Small intestine (tissue), 7 donors: Measurements from ENCODE around the gene PRKD2. TPM values are rescaled to one million over a fixed set of nuclear protein-coding genes. Genes with fewer than 3 reads are reported as not detected.

Source experiments
- DNase-seq, 2 donors: peaks; one replicate each; pipeline versions ENCODE4 v3.0.0 to v3.0.0-alpha.2; 2013
- FAIRE-seq: peaks from 2 replicates; lab custom pipeline; 2012; peaks lifted over from hg19 to GRCh38; lab: Jason Lieb, UNC
- H3K27ac ChIP-seq, 3 donors: one replicate each; pipeline ENCODE4 v1.5.1; 2013; ENCODE audit warnings: low read length in 2 of 3, mild to moderate bottlenecking in 2 of 3, control low read depth in 1 of 3, inconsistent platforms in 1 of 3, low read depth in 1 of 3, moderate library complexity in 1 of 3
- H3K27me3 ChIP-seq, 3 donors: one replicate each; pipeline ENCODE4 v1.6.1; 2013; ENCODE audit warnings: low read length in 3 of 3, inconsistent platforms in 1 of 3; ENCODE audit not compliant: control insufficient read depth in 3 of 3, insufficient read depth in 3 of 3
- H3K36me3 ChIP-seq, 3 donors: one replicate each; pipeline ENCODE4 v1.6.1; 2013; ENCODE audit warnings: low read length in 3 of 3, inconsistent platforms in 1 of 3, low read depth in 1 of 3, mild to moderate bottlenecking in 1 of 3, moderate library complexity in 1 of 3; ENCODE audit not compliant: control insufficient read depth in 3 of 3, insufficient read depth in 2 of 3
- H3K4me1 ChIP-seq, 3 donors: one replicate each; pipeline ENCODE4 v1.6.1; 2013; ENCODE audit warnings: low read length in 2 of 3, inconsistent platforms in 1 of 3, low read depth in 1 of 3, mild to moderate bottlenecking in 1 of 3, moderate library complexity in 1 of 3; ENCODE audit not compliant: control insufficient read depth in 3 of 3, insufficient read depth in 2 of 3
- H3K4me3 ChIP-seq, 3 donors: one replicate each; pipeline ENCODE4 v1.5.1; 2013; ENCODE audit warnings: low read length in 3 of 3, control low read depth in 1 of 3, inconsistent platforms in 1 of 3, low read depth in 1 of 3, mild to moderate bottlenecking in 1 of 3, moderate library complexity in 1 of 3
- H3K9me3 ChIP-seq, 2 donors: one replicate each; pipeline ENCODE4 v1.6.1; 2013; ENCODE audit warnings: low read depth in 1 of 2, low read length in 1 of 2; ENCODE audit not compliant: control insufficient read depth in 2 of 2, insufficient read depth in 1 of 2
- WGBS, 3 donors: extraction: QIAGEN DNeasy Blood & Tissue Kit; methylation state at CpG; one replicate each; pipeline ENCODE4 v1.1.7; 2013; 5-methylcytosine and 5-hydroxymethylcytosine counted together
- polyA plus RNA-seq, 4 donors: library from polyadenylated mRNA; stranded (reverse) in 3 of 4; unstranded in 1 of 4; fragments of 200-250 nt in 3 of 4; fragments of 120-200 nt in 1 of 4; gene quantifications; one replicate each; pipeline versions ENCODE4 v1.2.1 to v1.2.3, GENCODE V29; 2013
- donor health status: healthy with polysubstance abuse.
- donor health status: control.
- donor health status: control.
- donor health status: Bipolar disorder and iron deficiency.
- donor health status: healthy.

The PRKD2 gene
- polyA plus RNA-seq, 4 donors, result 30.7 to 87.4 (median 57.6) TPM

- no peak for FAIRE-seq
- H3K27ac ChIP-seq, result no peak overlapping the region
- WGBS, 3 donors, result 64 to 79% (median 67%) methylated on average over 14 of the region's 14 CpGs
- peaks cover 0 to 76% (median 6%) of the 10 kb centered on the region in 3 donors for H3K27me3 ChIP-seq
- no peak overlapping the region for H3K4me3 ChIP-seq
- H3K9me3 ChIP-seq, result no peaks in the 10 kb centered on the region
- peaks cover 0 to 22% (median 5%) of the 10 kb centered on the region in 3 donors for H3K4me1 ChIP-seq
- no peak for DNase-seq
- H3K36me3 ChIP-seq, result no peaks in the 10 kb centered on the region
Measured at GRCh38 chr19:46637224-46637623, 79.7 kb downstream of the PRKD2 start.

GRCh38 chr19:46635920-46636761, 80.8 kb downstream of the PRKD2 start, which contains the start of gene GNG8:
Gene GNG8 (minus strand): TSS chr19:46636202. CDS start chr19:46634682, 1,520 bp downstream.
- H3K9me3 ChIP-seq, result no peaks in the 10 kb centered on the region
- FAIRE-seq (no peak), DNase-seq (no peak)
- 10 to 29% (median 22%) methylated on average over 19 to 34 of the region's 34 CpGs for WGBS, 3 donors
- H3K36me3 ChIP-seq, result no peaks in the 10 kb centered on the region
- H3K4me3 ChIP-seq, result no peak within 1 kb of the TSS
- H3K27me3 ChIP-seq, result peaks cover 0 to 76% (median 6%) of the 10 kb centered on the region in 3 donors
- peaks cover 0 to 24% (median 5%) of the 10 kb centered on the region in 3 donors for H3K4me1 ChIP-seq
- no peak within 1 kb of the TSS for H3K27ac ChIP-seq

GRCh38 chr19:46634656-46635218, 82.2 kb downstream of the PRKD2 start:
- no peak overlapping the region for H3K27ac ChIP-seq
- H3K27me3 ChIP-seq, result peaks cover 0 to 67% (median 4%) of the 10 kb centered on the region in 3 donors
- H3K4me1 ChIP-seq, result peaks cover 0 to 23% (median 5%) of the 10 kb centered on the region in 3 donors
- H3K9me3 ChIP-seq, result no peaks in the 10 kb centered on the region
- DNase-seq (no peak), FAIRE-seq (no peak)
- H3K36me3 ChIP-seq, result no peaks in the 10 kb centered on the region
- no peak overlapping the region for H3K4me3 ChIP-seq
- WGBS, 3 donors, result 2 to 10% (median 9%) methylated on average over 20 to 23 of the region's 23 CpGs

GRCh38 chr19:46634045-46634655, 82.8 kb downstream of the PRKD2 start:
- 2 to 6% (median 2%) methylated on average over 35 to 38 of the region's 38 CpGs for WGBS, 3 donors
- H3K4me1 ChIP-seq, result peaks cover 0 to 20% (median 5%) of the 10 kb centered on the region in 3 donors
- DNase-seq (peak; percentile 92 to 94), FAIRE-seq (no peak)
- H3K27me3 ChIP-seq, result peaks cover 0 to 61% (median 3%) of the 10 kb centered on the region in 3 donors
- no peaks in the 10 kb centered on the region for H3K36me3 ChIP-seq
- no peak overlapping the region for H3K27ac ChIP-seq
- peak overlapping the region in 2 of 3 donors; percentile 24 for H3K4me3 ChIP-seq
- H3K9me3 ChIP-seq, result no peaks in the 10 kb centered on the region

DNA sequence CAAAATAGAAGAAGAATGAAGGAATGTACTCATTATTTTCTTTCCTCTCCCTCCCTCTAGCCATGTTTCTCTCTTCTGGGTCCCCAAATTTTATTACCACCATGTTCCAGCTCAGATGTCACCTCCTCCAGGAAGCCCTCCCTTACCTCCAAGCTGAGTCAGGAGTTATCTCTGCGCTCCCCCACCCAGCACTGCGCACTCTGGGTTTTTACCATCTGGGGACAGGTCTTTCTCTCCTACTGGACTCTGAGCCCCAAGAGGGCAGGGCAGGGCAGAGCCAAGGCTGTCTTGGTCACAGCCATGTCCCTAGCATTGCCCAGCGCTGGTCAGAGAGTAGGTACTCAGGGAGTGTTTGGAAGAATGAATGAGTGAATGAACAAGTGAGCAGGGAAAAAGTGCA, 83.8 kb downstream of the PRKD2 start:
- no peak for FAIRE-seq
- Histone ChIP-seq H3K27me3 (peaks cover 0 to 52% (median 3%) of the 10 kb centered on the region in 3 donors), H3K4me1 (peaks cover 0 to 20% (median 5%) of the 10 kb centered on the region in 3 donors), H3K9me3 (no peaks in the 10 kb centered on the region), H3K4me3 (no peak overlapping the region), H3K36me3 (no peaks in the 10 kb centered on the region), H3K27ac (no peak overlapping the region)
- peak in 1 of 2 donors; percentile 48 for DNase-seq
- WGBS, 3 donors, result 38 to 79% (median 47%) methylated on average over 3 of the region's 3 CpGs

DNA sequence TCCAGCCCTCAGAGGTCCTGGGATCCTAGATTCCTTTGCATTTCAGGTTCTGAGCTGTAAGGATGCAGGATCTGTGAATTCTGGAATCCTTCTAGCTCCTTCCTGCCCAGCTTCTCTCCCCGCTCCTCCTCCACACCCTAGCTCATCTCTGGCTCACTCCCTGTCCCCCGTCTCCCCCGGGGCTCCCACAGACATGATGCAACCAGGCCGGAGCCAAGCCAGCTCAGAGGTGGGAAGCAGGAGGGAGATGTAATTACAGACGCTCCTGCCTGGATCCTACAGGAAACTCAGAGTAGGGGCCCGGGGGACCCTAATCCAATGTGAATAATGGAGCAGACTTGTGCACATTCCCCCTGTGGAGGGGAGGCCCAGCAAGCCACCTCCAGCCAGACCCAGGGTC, 85.4 kb downstream of the PRKD2 start:
- no peak for FAIRE-seq

DNA sequence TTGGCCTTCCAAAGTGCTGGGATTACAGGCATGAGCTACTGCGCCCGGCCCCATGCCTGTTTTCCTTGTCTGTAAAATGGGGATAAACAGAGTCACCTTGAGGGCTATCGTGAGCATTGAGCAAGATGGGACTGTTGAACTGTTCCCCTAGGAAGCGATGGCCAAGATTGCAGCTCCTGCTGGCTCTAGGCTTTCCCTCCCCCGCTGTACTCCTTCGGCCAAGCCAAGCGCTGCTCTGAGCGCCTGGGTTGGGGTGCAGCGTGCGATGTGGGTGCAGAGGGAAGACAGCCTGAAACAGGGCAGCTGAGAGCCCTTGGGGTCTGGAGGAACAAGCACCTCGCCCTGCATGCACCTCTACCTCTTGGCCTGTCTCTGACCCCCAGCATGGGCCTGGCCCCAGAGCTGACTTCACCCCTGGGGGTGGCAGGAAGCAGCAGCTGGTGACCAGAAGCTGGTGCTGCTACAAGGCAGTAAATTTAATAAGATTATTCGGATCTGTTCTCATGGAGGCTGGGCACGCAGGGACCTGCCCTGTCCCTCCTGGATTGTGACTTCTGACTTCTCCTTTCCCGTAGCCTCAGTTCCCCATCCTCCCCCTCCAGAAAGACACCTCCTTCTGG, 86.2 kb downstream of the PRKD2 start:
- WGBS, 3 donors, result 86 to 91% (median 91%) methylated on average over 14 of the region's 14 CpGs
- DNase-seq (no peak), FAIRE-seq (no peak)
- Histone ChIP-seq H3K4me3 (no peak overlapping the region), H3K4me1 (peaks cover 0 to 21% (median 5%) of the 10 kb centered on the region in 3 donors), H3K27me3 (peaks cover 0 to 30% (median 0%) of the 10 kb centered on the region in 3 donors), H3K27ac (no peak overlapping the region), H3K9me3 (no peaks in the 10 kb centered on the region), H3K36me3 (no peaks in the 10 kb centered on the region)

More for the DNA sequence above, 85.4 kb downstream of the PRKD2 start:
- Histone ChIP-seq H3K36me3 (no peaks in the 10 kb centered on the region), H3K4me3 (no peak overlapping the region), H3K27me3 (peaks cover 0 to 37% (median 3%) of the 10 kb centered on the region in 3 donors), H3K4me1 (peaks cover 0 to 20% (median 5%) of the 10 kb centered on the region in 3 donors), H3K27ac (no peak overlapping the region), H3K9me3 (no peaks in the 10 kb centered on the region)
- no peak for DNase-seq
- WGBS, 3 donors, result 57 to 71% (median 65%) methylated on average over 6 of the region's 6 CpGs
